GM18505 (cell line): ENCODE data around the gene CHD6.

Experiments
- ATAC-seq: cut with Tn5 transposase; IDR thresholded peaks from one replicate; pipeline ENCODE4 v1.9.1; 2021; ENCODE audit not compliant: unreplicated experiment
- POLR2A ChIP-seq: IDR thresholded peaks from 4 replicates; pipeline ENCODE4 v1.6.1; 2011; ENCODE audit warnings: borderline replicate concordance; ENCODE audit not compliant: insufficient read depth, insufficient read length; ENCODE audit errors: extremely low read depth

CHD6 gene

GRCh38 chr20:41570557-41570956 lies 47.6 kb downstream of the CHD6 start:
- ATAC-seq = no peak
- TF ChIP-seq POLR2A = no peak

DNA sequence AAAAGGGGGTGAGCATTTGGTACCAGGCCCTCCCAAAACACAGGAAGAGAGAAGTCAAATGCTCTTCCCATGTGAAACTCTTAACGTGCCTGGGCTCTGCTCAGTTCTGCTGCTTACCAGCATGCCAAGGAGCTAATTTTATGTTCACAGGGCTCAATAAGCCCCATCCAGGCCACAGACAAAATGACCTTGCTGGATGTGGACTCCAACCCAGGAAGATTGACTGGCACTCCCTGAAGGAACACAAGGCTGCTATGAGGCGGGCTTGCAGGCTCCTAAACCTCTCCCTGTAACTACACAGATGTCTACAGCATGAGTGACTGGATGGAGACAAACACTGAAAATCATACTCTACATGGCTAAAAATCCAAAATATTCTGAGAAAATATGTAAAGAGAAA lies 50.6 kb downstream of the CHD6 start:
- no peak for ATAC-seq
- TF ChIP-seq POLR2A = no peak

DNA sequence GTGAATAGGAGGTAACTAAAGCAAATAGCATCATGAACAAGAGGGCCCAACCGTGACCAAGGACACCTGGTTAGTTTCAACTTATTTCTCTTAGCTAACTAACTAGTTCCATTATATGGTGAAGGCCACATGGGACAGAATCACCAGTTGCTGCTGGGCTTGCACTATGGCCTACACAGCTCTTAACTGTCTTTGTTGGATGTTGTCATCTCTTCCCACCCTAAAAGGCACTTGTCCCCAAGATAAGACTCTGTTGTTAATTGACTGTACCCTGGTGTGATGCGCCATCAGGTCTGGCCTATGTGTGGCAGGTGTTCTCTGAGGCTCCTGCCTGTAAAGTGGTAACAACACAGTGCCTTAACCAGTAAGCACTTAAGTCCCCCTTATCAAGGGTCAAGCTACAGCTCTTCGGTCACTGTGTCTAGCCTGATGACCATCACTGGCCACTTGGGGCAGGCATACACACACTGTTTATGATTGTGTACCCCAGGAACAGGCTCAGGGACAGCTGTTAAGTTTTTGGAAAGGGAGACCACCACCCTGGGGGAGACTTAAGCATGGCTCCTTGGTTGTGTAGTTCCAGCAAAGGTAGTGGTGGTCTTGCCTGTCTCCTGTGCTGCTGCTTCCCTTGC lies 51.2 kb downstream of the CHD6 start:
- no peak for TF ChIP-seq POLR2A
- ATAC-seq = no peak

- no peak for ATAC-seq
These were observed 55.1 kb downstream of the CHD6 start for GRCh38 chr20:41563087-41563486.

DNA sequence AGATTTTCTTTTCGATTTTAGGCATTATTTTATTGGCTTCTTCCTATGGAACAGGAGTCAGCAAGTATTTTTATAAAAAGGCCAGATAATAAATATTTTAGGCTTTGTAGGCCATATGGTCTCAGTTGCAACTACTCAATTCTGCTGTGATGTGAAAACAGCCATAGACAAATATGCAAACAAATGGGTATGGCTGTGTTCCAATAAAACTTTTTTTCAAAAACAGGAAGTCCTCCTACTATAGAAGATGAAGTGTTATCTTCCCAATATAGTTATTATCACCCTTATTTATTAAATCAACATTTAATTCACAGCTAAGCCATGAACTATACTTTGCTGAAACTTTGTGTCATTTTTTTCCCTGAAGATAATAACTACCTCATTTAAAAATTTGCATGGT lies 57.2 kb downstream of the CHD6 start:
- no peak for ATAC-seq
- no peak for TF ChIP-seq POLR2A

More at GRCh38 chr20:41563087-41563486, 55.1 kb downstream of the CHD6 start:
- TF ChIP-seq POLR2A = no peak

DNA sequence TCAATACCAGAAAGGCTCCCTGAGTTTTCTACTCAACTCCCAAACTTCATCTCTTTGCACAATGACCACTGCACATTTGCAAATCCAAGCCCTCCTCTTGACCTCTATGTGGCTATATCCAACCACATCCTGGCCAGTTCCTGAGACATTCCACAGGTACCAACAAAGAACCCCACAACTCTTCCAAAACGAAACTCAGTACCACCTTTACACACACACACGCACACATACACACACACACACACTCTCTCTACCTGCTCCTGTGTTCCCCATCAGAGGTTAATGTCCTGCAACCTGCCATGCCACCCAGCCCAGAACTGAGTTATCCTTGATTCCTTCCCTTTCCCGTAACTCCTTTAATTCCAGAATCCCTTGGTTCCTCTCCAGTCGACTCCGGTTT lies 58.5 kb downstream of the CHD6 start:
- no peak for ATAC-seq
- TF ChIP-seq POLR2A = no peak

DNA sequence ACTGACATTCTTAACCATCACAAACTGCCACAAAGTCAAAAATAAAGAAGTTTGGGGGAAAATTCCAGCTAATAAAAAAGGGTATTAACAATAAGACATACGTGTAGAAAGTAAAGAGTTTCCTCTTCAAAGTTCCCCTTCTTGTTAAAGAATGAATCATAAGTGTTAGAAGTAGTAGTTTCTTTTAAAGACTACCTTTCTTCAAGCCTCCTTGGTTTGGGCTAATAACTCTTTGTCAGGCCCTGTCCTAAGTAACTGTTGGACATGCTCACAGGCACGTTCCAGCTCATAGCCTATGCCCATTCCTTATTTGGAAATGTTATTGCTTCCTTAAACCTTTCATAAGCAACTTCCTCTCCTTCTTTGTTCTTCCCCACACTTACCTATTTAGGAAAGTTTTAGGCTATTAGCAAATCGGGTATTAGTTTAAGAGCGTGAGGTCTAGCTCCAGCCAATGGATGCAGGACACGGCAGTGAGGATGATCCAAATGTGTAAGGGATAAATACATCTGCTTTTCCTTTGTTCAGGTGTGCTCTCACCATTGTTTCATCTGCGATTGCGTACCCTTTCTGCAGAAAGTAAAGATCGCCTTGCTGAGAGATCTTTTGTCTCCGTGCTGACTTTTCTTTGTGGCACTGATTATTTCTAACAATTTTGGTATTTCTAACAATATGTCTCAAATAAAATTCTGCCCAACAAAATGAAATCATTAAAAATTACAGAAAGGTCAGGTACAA lies 64.9 kb downstream of the CHD6 start:
- no peak for ATAC-seq
- no peak for TF ChIP-seq POLR2A

GRCh38 chr20:41552295-41553068 lies 65.7 kb downstream of the CHD6 start:
- no peak for TF ChIP-seq POLR2A
- no peak for ATAC-seq

DNA sequence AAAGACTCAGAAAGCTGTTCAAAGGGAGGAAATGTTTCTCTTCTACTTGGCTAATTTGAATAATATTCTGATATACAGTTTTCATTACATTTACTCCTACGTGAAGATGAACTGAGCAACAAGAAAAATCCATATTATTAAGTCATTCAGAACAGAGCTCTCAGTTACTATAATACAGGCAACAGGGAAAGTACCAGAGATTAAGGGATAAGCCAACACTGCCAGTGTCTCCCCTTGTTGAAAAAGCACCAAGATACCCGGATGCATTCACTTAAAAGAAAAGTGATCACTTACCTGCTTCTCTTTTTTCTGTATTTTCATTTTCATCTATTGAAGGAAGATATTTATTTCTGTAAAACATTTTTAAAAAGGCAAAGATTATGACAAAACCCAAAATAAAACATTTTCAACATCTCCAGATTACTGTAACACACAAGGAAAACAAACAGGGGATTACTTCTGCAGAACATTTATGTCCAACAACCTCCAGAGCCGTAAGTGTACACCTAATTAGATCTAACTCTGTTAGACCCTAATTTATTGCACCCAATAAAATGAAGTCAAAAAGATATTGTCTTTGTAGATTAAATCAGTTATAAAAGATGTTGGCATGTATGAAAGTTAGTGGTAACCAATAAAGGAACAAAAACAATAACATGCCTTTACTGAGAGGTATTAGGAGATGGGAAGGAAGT lies 67.0 kb downstream of the CHD6 start:
- no peak for ATAC-seq
- no peak for TF ChIP-seq POLR2A

GRCh38 chr20:41547221-41547620 lies 71.0 kb downstream of the CHD6 start:
- TF ChIP-seq POLR2A = no peak
- ATAC-seq = no peak

DNA sequence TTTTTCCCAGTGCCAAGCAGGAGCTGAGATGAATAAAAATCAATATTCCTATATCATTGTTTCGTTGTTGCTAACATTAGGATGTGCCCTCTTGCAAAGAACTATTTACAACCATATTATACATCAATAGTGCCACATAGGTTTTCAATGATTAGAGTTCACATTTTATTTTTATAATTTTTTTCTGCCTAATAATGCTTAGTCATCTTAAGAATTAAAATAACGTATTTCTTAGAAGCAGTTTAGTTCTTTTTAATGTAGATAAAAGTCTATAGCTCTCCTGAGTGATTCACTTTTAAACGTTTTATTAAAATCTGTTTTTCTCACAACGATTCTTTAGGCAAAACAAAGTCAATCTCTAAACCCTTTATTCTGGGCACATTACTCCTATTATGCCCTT lies 71.6 kb downstream of the CHD6 start:
- TF ChIP-seq POLR2A = no peak
- ATAC-seq = no peak

DNA sequence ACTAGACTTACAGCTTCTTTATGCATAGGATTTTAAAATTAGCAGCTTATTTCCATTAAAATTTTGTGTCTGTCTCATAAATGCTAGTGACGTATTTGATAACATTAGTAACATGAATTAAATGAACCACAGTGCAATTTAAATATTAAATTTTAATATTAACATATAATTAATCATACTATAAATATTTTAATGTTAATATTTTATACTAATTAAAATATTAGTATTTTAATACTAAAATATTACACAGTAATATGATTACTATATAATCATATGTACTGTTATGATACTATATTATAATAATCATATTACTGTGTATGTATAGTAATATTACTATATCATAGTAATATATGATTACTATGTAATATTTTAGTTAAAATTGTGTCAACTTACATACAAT lies 73.7 kb downstream of the CHD6 start:
- no peak for TF ChIP-seq POLR2A
- ATAC-seq = no peak

DNA sequence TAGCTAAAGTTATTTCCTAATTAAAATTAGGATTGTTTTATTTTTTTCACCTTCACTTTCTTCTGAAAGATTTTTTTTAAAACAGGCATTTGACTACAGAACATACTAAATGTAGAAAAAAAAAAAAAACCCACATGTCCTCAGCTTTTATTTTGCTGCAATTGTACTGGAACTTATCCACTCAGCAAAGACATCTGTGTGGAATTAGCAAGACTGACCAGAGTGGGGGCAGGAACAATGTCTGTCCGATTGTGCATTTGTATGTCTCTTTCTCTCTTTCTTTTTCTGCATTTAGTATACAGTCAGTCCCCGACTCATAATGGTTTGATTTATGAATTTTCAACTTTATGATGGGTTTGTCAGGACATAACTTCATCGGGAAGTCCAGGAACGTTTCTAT lies 77.3 kb downstream of the CHD6 start:
- no peak for TF ChIP-seq POLR2A
- no peak for ATAC-seq
